GM12874 (cell line): Measurements from ENCODE around the gene GALP.

Experiments
- CTCF ChIP-seq: IDR thresholded peaks from 2 replicates; pipeline ENCODE4 v1.5.1; 2011; ENCODE audit warnings: low read depth, mild to moderate bottlenecking, control low read depth, low read length, moderate library complexity; ENCODE audit not compliant: insufficient read depth

Gene GALP

GRCh38 chr19:56149656-56150038 is 26.2 kb upstream of the GALP start:
- TF ChIP-seq CTCF: no peak

- no peak for TF ChIP-seq CTCF
These were observed 25.4 kb upstream of the GALP start for GRCh38 chr19:56150358-56150757.

GRCh38 chr19:56152644-56153043 is 23.2 kb upstream of the GALP start:
- TF ChIP-seq CTCF: no peak

GRCh38 chr19:56153507-56153906 is 22.3 kb upstream of the GALP start:
- no peak for TF ChIP-seq CTCF

GRCh38 chr19:56155124-56155687 is 20.6 kb upstream of the GALP start:
- TF ChIP-seq CTCF: peak; percentile 41; the same call in 1 of the 2 replicates

GRCh38 chr19:56156768-56157167 is 19.0 kb upstream of the GALP start:
- no peak for TF ChIP-seq CTCF

GRCh38 chr19:56158170-56158757 is 17.5 kb upstream of the GALP start:
- no peak for TF ChIP-seq CTCF
